Hepatocyte (in vitro differentiated cells): ENCODE measurements around the gene TXNRD2. TPM values are rescaled to one million over a fixed set of nuclear protein-coding genes. Genes with fewer than 3 reads are reported as not detected.

ENCODE experiments used
- DNase-seq: peaks from one replicate; pipeline ENCODE4 v3.0.0-alpha.2; 2016; ENCODE audit warnings: low spot score
- H2AFZ ChIP-seq: fragments of 200-600 bp; sonication (generic); 2 replicates; pipeline ENCODE4 v1.6.0; 2016; ENCODE audit warnings: antibody characterized with exemption, mild to moderate bottlenecking
- H3K27ac ChIP-seq: fragments of 200-600 bp; sonication (generic); 2 replicates; pipeline ENCODE4 v1.5.1; 2016; ENCODE audit warnings: mild to moderate bottlenecking
- H3K27me3 ChIP-seq: fragments of 200-600 bp; sonication (generic); 2 replicates; pipeline ENCODE4 v1.6.1; 2016
- H3K36me3 ChIP-seq: fragments of 200-600 bp; sonication (generic); replicated peaks from 2 replicates; pipeline ENCODE4 v1.5.1; 2016; ENCODE audit warnings: low read depth; ENCODE audit not compliant: insufficient read depth
- H3K4me1 ChIP-seq: fragments of 200-600 bp; sonication (generic); 2 replicates; pipeline ENCODE4 v1.5.1; 2016; ENCODE audit warnings: mild to moderate bottlenecking, moderate library complexity; ENCODE audit not compliant: insufficient read depth
- H3K4me2 ChIP-seq: fragments of 200-600 bp; sonication (generic); 2 replicates; pipeline ENCODE4 v1.6.0; 2016
- H3K4me3 ChIP-seq: fragments of 200-600 bp; sonication (generic); 2 replicates; pipeline ENCODE4 v1.5.1; 2016; ENCODE audit warnings: mild to moderate bottlenecking
- H3K79me2 ChIP-seq: fragments of 200-600 bp; sonication (generic); 2 replicates; pipeline ENCODE4 v1.6.0; 2017; ENCODE audit warnings: mild to moderate bottlenecking
- H3K9me2 ChIP-seq: fragments of 200-600 bp; sonication (generic); replicated peaks from 2 replicates; pipeline ENCODE4 v1.6.0; 2017; ENCODE audit warnings: mild to moderate bottlenecking; ENCODE audit not compliant: insufficient read depth
- H3K9me3 ChIP-seq: fragments of 200-600 bp; sonication (generic); 2 replicates; pipeline ENCODE4 v1.5.1; 2016; ENCODE audit warnings: low read depth, mild to moderate bottlenecking
- H4K20me1 ChIP-seq: fragments of 200-600 bp; sonication (generic); 2 replicates; pipeline ENCODE4 v1.6.0; 2016; ENCODE audit warnings: mild to moderate bottlenecking; ENCODE audit not compliant: insufficient read depth, poor library complexity, severe bottlenecking
- CTCF ChIP-seq: fragments of 200-600 bp; sonication (generic); IDR thresholded peaks from 2 replicates; pipeline ENCODE4 v1.5.1; 2016; ENCODE audit warnings: antibody characterized with exemption, mild to moderate bottlenecking; ENCODE audit not compliant: poor library complexity
- EZH2 ChIP-seq: fragments of 200-600 bp; sonication (generic); IDR thresholded peaks from 2 replicates; pipeline ENCODE4 v1.6.1; 2016; ENCODE audit warnings: antibody characterized with exemption, mild to moderate bottlenecking, borderline replicate concordance
- EZH2phosphoT487 ChIP-seq: fragments of 200-600 bp; sonication (generic); IDR thresholded peaks from one replicate; pipeline ENCODE4 v1.6.1; 2018; ENCODE audit warnings: antibody characterized with exemption, mild to moderate bottlenecking, low read depth, moderate library complexity; ENCODE audit not compliant: unreplicated experiment, severe bottlenecking
- WGBS: methylation state at CpG from one replicate; pipeline ENCODE4 v1.1.6; 2016; ENCODE audit warnings: low lambda C conversion rate; ENCODE audit errors: missing lambda C conversion rate; 5-methylcytosine and 5-hydroxymethylcytosine counted together
- polyA plus RNA-seq: library from polyadenylated mRNA; unstranded; fragments of >200 nt; fragmentation: Nextera tagmentation; extraction: Ambion mirVana; gene quantifications from 2 replicates; pipeline ENCODE4 v1.2.1, GENCODE V29; 2016
- total RNA-seq: library from RNA; depleted of rRNA; stranded (reverse); fragments of >200 nt; gene quantifications from 2 replicates; pipeline ENCODE4 v1.2.3, GENCODE V29; 2014

The TXNRD2 gene
- total and polyA plus RNA-seq, 2 experiments from 2014 or later, result 0.60 to 2.1 TPM

GRCh38 chr22:19916941-19917340 lies 24.7 kb downstream of the TXNRD2 start:
- Histone ChIP-seq H4K20me1 (no peaks in the 10 kb centered on the region), H3K27me3 (no peaks in the 10 kb centered on the region), H3K36me3 (no peaks in the 10 kb centered on the region), H3K4me2 (no peak overlapping the region), H3K79me2 (no peaks in the 10 kb centered on the region), H3K4me1 (no peaks in the 10 kb centered on the region), H3K4me3 (no peak overlapping the region), H3K9me3 (no peaks in the 10 kb centered on the region), H2AFZ (no peak overlapping the region), H3K27ac (no peak overlapping the region), H3K9me2 (no peaks in the 10 kb centered on the region)
- 87% methylated on average over 7 of the region's 7 CpGs for WGBS
- no peak for TF ChIP-seq EZH2
- no peak for TF ChIP-seq EZH2phosphoT487
- TF ChIP-seq CTCF, result no peak
- DNase-seq, result no peak

- no peak for TF ChIP-seq EZH2
- no peak for TF ChIP-seq EZH2phosphoT487
- no peak for TF ChIP-seq CTCF
- Histone ChIP-seq H3K4me2 (no peak overlapping the region), H3K4me3 (no peak overlapping the region), H3K9me3 (no peaks in the 10 kb centered on the region), H3K36me3 (no peaks in the 10 kb centered on the region), H2AFZ (no peak overlapping the region), H4K20me1 (no peaks in the 10 kb centered on the region), H3K27ac (no peak overlapping the region), H3K27me3 (no peaks in the 10 kb centered on the region), H3K79me2 (no peaks in the 10 kb centered on the region), H3K9me2 (no peaks in the 10 kb centered on the region), H3K4me1 (no peaks in the 10 kb centered on the region)
- no peak for DNase-seq
- 80% methylated on average over 8 of the region's 9 CpGs for WGBS
These were observed 25.6 kb downstream of the TXNRD2 start for GRCh38 chr22:19916006-19916405.

- Histone ChIP-seq H3K27ac (no peak overlapping the region), H3K9me3 (no peaks in the 10 kb centered on the region), H3K9me2 (no peaks in the 10 kb centered on the region), H3K4me3 (no peak overlapping the region), H3K79me2 (no peaks in the 10 kb centered on the region), H4K20me1 (no peaks in the 10 kb centered on the region), H2AFZ (no peak overlapping the region), H3K4me2 (no peak overlapping the region), H3K4me1 (no peaks in the 10 kb centered on the region), H3K36me3 (no peaks in the 10 kb centered on the region), H3K27me3 (no peaks in the 10 kb centered on the region)
- WGBS, result 69% methylated on average over 13 of the region's 13 CpGs
- DNase-seq, result no peak
- TF ChIP-seq EZH2 (no peak), CTCF (no peak), EZH2phosphoT487 (no peak)
These were observed 26.2 kb downstream of the TXNRD2 start for GRCh38 chr22:19915287-19915954.
